NCI-H2107 (cell line): ENCODE measurements around the gene CUL3.

ENCODE experiments used
- DNase-seq: peaks from one replicate; lab custom pipeline; 2025; lab: John Stamatoyannopoulos, UW

Gene CUL3

GRCh38 chr2:224426656-224427055 is 158.5 kb downstream of the CUL3 start:
- DNase-seq, result no peak

- DNase-seq, result no peak
Measured at GRCh38 chr2:224421065-224421464, 164.1 kb downstream of the CUL3 start.
